ENCODE results near the gene HOXC13.

Gene HOXC13

GRCh38 chr12:53929527-53929926 is 9.1 kb upstream of the HOXC13 start:
- no peaks in the 10 kb centered on the region for H3K9me3 ChIP-seq (ENCODE audit: control insufficient read depth, low read length)
- no peak overlapping the region for H3K27ac ChIP-seq (ENCODE audit: low read depth, low read length, severe bottlenecking)
- no peaks in the 10 kb centered on the region for H3K4me1 ChIP-seq (ENCODE audit: control insufficient read depth, insufficient read depth, low read length, poor library complexity, severe bottlenecking)
- H3K4me3 ChIP-seq (ENCODE audit: extremely low read depth, insufficient read depth, low read length, poor library complexity, severe bottlenecking) = no peak overlapping the region
- H3K36me3 ChIP-seq (ENCODE audit: control insufficient read depth, insufficient read depth, low read length) = no peaks in the 10 kb centered on the region
- WGBS, 2 experiments (ENCODE audit: insufficient coverage in 2 of 2) = 28 to 36% methylated on average over 2 of the region's 4 CpGs

- Histone ChIP-seq H3K27ac (ENCODE audit: low read depth, low read length, severe bottlenecking) (no peak overlapping the region), H3K36me3 (ENCODE audit: control insufficient read depth, insufficient read depth, low read length) (no peaks in the 10 kb centered on the region), H3K4me1 (ENCODE audit: control insufficient read depth, insufficient read depth, low read length, poor library complexity, severe bottlenecking) (no peaks in the 10 kb centered on the region), H3K9me3 (ENCODE audit: control insufficient read depth, low read length) (no peaks in the 10 kb centered on the region), H3K4me3 (ENCODE audit: extremely low read depth, insufficient read depth, low read length, poor library complexity, severe bottlenecking) (no peak overlapping the region)
- WGBS, 2 experiments (ENCODE audit: insufficient coverage in 2 of 2) = 22 to 28% methylated on average over 17 to 24 of the region's 30 CpGs
Observed at GRCh38 chr12:53930591-53931255, 7.9 kb upstream of the HOXC13 start.

DNA sequence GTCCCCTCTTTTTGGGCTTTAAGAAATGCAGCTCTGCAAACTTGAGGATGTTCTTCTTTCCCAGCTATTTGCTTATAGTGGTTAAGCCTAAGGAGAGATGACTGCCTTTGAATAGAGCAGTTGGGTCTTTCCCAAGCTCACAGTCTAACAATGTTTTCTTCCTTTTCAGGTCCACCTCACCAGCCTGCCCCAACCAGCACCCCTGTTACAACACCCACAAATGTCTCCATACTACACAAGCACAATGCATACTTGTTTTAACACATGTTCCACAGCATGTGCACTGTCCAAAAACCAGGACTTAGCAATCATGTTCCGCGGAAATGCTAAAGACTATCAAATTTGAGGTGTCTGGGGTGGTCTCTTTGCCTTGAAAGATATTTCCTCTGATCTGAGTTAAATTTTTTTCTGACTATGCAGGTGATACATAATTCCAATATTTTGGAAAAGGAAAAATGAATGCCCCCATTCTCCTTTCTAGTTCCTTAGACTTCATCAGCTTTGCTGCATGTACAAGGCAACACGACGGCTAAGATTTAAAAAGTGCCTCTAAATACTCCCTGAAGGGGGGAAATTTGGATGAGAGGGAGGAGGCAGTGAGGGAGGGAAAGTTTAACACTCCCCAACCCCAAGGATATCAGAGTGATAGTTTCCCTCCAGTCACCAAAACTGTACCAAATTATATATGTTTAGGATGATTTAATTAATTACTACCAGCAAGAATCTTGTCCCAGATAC is 6.6 kb upstream of the HOXC13 start:
- H3K4me3 ChIP-seq (ENCODE audit: extremely low read depth, insufficient read depth, low read length, poor library complexity, severe bottlenecking) = no peak overlapping the region
- H3K36me3 ChIP-seq (ENCODE audit: control insufficient read depth, insufficient read depth, low read length) = no peaks in the 10 kb centered on the region
- H3K9me3 ChIP-seq (ENCODE audit: control insufficient read depth, low read length) = no peaks in the 10 kb centered on the region
- WGBS, 2 experiments (ENCODE audit: insufficient coverage in 2 of 2) = 80% methylated on average over 2 of the region's 4 CpGs; no CpG with 5 or more reads in 1 of the 2 experiments
- no peak overlapping the region for H3K27ac ChIP-seq (ENCODE audit: low read depth, low read length, severe bottlenecking)
- no peaks in the 10 kb centered on the region for H3K4me1 ChIP-seq (ENCODE audit: control insufficient read depth, insufficient read depth, low read length, poor library complexity, severe bottlenecking)

DNA sequence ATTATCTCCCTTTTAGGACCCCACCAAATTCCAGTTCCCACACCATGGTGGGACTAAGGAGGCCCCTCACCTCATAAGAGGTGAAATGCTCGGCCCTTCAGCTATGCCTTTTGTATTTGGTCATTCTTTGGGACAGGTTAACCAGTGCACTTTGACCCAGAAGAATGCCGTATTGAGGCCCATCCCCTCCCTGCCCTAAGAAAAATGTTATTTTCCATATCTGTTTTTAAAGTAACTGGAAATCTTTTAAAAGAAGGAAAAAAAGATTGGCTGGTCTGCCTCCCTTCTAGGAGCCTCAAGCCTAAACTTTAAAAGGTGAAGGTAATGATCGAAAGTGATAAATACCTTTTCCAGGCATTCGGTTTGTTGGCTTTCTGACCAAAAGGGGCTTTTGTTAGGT is 5.7 kb upstream of the HOXC13 start:
- no peaks in the 10 kb centered on the region for H3K4me1 ChIP-seq (ENCODE audit: control insufficient read depth, insufficient read depth, low read length, poor library complexity, severe bottlenecking)
- H3K4me3 ChIP-seq (ENCODE audit: extremely low read depth, insufficient read depth, low read length, poor library complexity, severe bottlenecking) = no peak overlapping the region
- no CpG with 5 or more reads among the region's 4 CpGs for WGBS, 2 experiments (ENCODE audit: insufficient coverage in 2 of 2)
- no peaks in the 10 kb centered on the region for H3K36me3 ChIP-seq (ENCODE audit: control insufficient read depth, insufficient read depth, low read length)
- no peak overlapping the region for H3K27ac ChIP-seq (ENCODE audit: low read depth, low read length, severe bottlenecking)
- no peaks in the 10 kb centered on the region for H3K9me3 ChIP-seq (ENCODE audit: control insufficient read depth, low read length)

GRCh38 chr12:53935383-53936341 is 3.0 kb upstream of the HOXC13 start:
- H3K9me3 ChIP-seq (ENCODE audit: control insufficient read depth, low read length) = no peaks in the 10 kb centered on the region
- no peaks in the 10 kb centered on the region for H3K4me1 ChIP-seq (ENCODE audit: control insufficient read depth, insufficient read depth, low read length, poor library complexity, severe bottlenecking)
- WGBS, 2 experiments (ENCODE audit: insufficient coverage in 2 of 2) = 6 to 10% methylated on average over 21 to 32 of the region's 49 CpGs
- no peak overlapping the region for H3K4me3 ChIP-seq (ENCODE audit: extremely low read depth, insufficient read depth, low read length, poor library complexity, severe bottlenecking)
- no peak overlapping the region for H3K27ac ChIP-seq (ENCODE audit: low read depth, low read length, severe bottlenecking)
- H3K36me3 ChIP-seq (ENCODE audit: control insufficient read depth, insufficient read depth, low read length) = no peaks in the 10 kb centered on the region

DNA sequence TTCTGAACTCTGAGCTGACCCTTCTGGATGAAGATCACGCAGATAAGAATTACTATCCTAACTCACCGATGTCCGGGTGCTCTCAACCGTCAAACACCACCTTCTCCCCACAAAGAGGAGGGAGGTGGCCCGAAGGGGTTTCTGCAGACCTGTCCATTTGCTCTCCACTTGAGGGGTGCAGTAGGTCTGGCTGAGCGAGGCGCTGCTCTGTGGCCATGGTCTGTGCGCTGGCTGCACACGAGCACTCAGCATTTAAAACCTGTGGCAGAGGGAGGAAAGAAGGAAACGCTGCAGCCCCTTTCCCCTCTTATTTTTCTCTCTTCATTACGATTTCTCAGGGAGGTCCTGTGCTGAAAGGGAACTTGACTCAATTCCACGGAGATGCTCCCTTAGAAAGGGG is 1.5 kb upstream of the HOXC13 start:
- Histone ChIP-seq H3K27ac (ENCODE audit: low read depth, low read length, severe bottlenecking) (no peak overlapping the region), H3K36me3 (ENCODE audit: control insufficient read depth, insufficient read depth, low read length) (no peaks in the 10 kb centered on the region), H3K9me3 (ENCODE audit: control insufficient read depth, low read length) (no peaks in the 10 kb centered on the region), H3K4me1 (ENCODE audit: control insufficient read depth, insufficient read depth, low read length, poor library complexity, severe bottlenecking) (no peaks in the 10 kb centered on the region), H3K4me3 (ENCODE audit: extremely low read depth, insufficient read depth, low read length, poor library complexity, severe bottlenecking) (no peak overlapping the region)
- 46 to 54% methylated on average over 7 of the region's 12 CpGs for WGBS, 2 experiments (ENCODE audit: insufficient coverage in 2 of 2)

- WGBS, 2 experiments (ENCODE audit: insufficient coverage in 2 of 2) = 44 to 51% methylated on average over 14 to 15 of the region's 23 CpGs
- H3K9me3 ChIP-seq (ENCODE audit: control insufficient read depth, low read length) = no peaks in the 10 kb centered on the region
Observed at GRCh38 chr12:53937596-53938325, 870 bp upstream of the HOXC13 start.

GRCh38 chr12:53939141-53940108 is 794 bp downstream of the HOXC13 start:
- Histone ChIP-seq H3K9me3 (ENCODE audit: control insufficient read depth, low read length) (no peaks in the 10 kb centered on the region), H3K4me3 (ENCODE audit: extremely low read depth, insufficient read depth, low read length, poor library complexity, severe bottlenecking) (no peak overlapping the region)
- WGBS, 2 experiments (ENCODE audit: insufficient coverage in 2 of 2) = 16 to 18% methylated on average over 61 to 81 of the region's 91 CpGs

More at GRCh38 chr12:53937596-53938325, 870 bp upstream of the HOXC13 start:
- Histone ChIP-seq H3K27ac (ENCODE audit: low read depth, low read length, severe bottlenecking) (no peak overlapping the region), H3K4me3 (ENCODE audit: extremely low read depth, insufficient read depth, low read length, poor library complexity, severe bottlenecking) (no peak overlapping the region), H3K36me3 (ENCODE audit: control insufficient read depth, insufficient read depth, low read length) (no peaks in the 10 kb centered on the region), H3K4me1 (ENCODE audit: control insufficient read depth, insufficient read depth, low read length, poor library complexity, severe bottlenecking) (no peaks in the 10 kb centered on the region)

GRCh38 chr12:53940443-53941014 is 1.9 kb downstream of the HOXC13 start:
- no peak overlapping the region for H3K4me3 ChIP-seq (ENCODE audit: extremely low read depth, insufficient read depth, low read length, poor library complexity, severe bottlenecking)
- 20 to 24% methylated on average over 1 to 6 of the region's 9 CpGs for WGBS, 2 experiments (ENCODE audit: insufficient coverage in 2 of 2)
- no peak overlapping the region for H3K27ac ChIP-seq (ENCODE audit: low read depth, low read length, severe bottlenecking)
- H3K9me3 ChIP-seq (ENCODE audit: control insufficient read depth, low read length) = no peaks in the 10 kb centered on the region
- H3K4me1 ChIP-seq (ENCODE audit: control insufficient read depth, insufficient read depth, low read length, poor library complexity, severe bottlenecking) = no peaks in the 10 kb centered on the region
- H3K36me3 ChIP-seq (ENCODE audit: control insufficient read depth, insufficient read depth, low read length) = no peaks in the 10 kb centered on the region

More at GRCh38 chr12:53939141-53940108, 794 bp downstream of the HOXC13 start:
- Histone ChIP-seq H3K27ac (ENCODE audit: low read depth, low read length, severe bottlenecking) (no peak overlapping the region), H3K36me3 (ENCODE audit: control insufficient read depth, insufficient read depth, low read length) (no peaks in the 10 kb centered on the region), H3K4me1 (ENCODE audit: control insufficient read depth, insufficient read depth, low read length, poor library complexity, severe bottlenecking) (no peaks in the 10 kb centered on the region)

Data from mesodermal cell (in vitro differentiated cells).